ENCODE results near the gene RIIAD1.
"Not testable (repeated sequence)": the region's sequence is repeated elsewhere in the genome, so short reads cannot be mapped to it uniquely, and the experiment has no call there.

Gene RIIAD1

DNA sequence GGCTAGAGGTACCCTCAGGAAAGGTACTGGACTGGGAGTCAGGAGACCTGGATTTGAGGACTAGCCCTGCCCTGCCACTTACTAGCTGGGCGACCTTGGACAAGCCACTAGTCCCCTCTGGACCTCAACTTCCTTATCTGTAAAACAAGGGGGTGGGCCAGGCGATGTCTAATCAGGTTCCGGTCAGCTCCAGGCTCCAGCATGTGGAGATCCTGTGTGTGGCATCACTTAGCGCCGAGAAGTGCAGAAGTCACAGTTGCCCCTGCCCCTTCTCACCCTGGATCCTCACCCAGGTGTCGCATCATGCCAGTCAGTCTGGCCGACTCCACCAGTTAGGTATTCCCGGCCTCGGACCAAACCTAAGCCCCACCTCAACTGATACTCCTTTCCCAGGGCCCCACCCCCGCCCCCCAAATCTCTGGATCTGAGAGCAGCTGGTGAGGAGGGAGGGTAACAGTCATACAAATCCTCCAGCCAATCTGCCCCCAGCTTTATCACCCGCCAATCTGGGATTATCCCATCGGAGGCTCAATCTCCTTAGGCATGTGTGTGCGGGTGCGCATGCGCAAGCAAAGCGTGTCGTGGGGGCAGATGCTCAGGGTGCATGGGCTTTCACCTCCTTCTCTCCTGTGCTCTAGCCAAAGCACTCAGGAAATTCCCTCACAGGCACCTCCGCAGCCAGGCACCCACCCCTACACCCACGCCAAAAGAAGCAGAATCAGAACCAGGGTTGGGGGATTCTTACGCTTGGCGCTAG is 10.1 kb upstream of the RIIAD1 start:
- DNase-seq = no peak

DNA sequence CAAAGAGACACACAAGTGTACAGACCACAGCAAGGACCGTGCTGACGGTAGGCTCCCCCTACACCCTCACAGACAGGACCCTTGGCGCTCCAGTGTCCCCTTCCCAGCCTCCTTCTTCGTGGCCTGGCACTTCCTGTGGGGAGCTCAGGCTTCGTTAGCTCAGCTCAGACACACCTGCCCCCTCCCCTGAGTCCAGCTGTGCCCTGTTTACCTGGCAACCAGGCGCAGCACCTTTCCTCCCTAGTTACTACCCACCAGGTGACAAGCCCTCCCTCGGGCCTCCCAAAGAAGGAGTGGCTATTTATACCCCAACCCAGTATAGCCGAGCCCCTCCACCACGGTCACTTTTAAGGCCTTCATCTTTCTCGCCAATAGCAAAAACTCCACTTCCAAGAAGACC is 9.4 kb upstream of the RIIAD1 start:
- DNase-seq = no peak

DNA sequence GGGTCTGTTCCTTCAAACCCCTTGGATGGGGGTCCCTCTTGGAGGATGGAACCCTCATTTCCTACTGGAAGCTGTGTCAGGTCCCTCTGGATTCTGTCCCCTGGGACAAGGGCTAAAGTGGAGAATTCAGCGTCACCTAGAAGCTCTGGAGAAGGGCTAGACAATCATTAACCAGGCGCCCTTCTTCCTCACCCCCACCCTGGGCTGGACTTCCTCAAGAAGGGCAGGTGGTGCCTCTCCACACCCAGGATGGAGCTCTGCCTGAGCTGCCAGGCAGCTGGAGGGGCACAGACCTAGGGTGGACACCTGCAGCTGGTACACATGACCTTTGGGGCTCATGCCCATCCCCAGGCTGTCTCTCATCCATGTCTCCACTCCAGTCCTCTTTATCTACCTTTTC is 8.3 kb upstream of the RIIAD1 start:
- no peak for DNase-seq

DNA sequence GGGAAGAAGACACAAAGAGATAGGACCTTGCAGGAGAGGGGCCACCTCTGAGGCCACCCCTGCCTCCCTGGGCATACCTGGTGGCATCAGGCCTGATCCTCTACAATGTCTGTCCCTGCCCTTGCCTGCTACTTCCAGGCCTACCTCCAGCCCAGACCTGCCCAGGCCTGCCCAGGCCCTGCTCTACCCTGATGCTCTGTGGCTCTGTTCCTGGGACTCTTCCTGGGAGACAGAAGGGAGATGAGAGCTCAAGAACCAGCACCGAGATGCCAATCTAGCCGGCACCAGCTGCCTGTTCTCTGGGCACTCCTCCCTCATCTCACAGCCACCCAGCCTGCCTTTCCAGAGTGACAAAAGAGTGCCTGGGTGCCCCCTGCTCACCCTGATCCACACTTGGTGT is 7.4 kb upstream of the RIIAD1 start:
- no peak for DNase-seq

GRCh38 chr1:151714820-151715725 is 6.2 kb upstream of the RIIAD1 start:
- no peak for DNase-seq

- no peak for DNase-seq
Measured at GRCh38 chr1:151715726-151716404, 5.5 kb upstream of the RIIAD1 start.

GRCh38 chr1:151716405-151716762 is 4.9 kb upstream of the RIIAD1 start:
- no peak for DNase-seq

DNA sequence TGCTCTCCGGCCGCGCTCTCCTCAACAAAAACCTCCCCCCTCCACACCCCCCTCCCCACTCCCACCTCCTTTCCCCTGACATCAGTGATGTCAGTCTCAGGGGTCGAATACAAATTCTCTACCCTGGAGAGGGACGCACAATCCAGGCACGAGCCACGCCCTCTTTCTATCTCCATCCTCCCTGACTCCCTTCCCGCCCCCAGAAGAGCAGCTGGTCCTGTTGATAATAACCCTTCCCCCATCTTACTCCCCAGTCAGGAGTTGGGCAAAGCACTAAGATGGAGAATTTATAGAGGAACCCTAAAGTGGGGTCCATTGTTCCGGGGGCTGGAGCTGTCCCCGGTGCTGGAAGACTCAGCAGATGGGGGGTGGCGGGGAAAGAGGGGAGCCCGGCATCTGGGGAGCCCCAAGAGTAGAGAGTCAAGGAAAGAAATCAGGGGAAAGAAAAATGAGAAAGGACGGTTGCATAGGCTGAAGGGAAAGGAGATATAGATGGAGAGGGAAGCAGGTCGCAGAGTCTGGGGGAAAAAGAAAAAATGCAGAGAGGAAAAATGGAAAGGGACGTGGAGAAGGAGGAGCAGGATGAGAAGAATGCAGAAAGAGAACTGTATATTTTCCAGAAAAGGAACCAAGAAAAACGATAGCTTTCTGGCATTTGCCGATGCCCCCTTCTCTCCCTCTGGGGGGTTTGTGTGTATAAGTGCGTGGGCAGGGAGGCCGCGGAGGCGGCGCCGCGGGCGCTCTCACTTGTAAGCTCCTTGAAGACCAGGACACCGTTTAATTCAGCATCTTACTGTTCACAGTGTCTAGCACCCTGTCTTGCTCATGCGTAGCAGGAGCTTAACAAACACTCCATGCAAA is 4.3 kb upstream of the RIIAD1 start, which contains the start of gene CELF3:
TSS of gene CELF3 (minus strand) at position 33 of the 861 bp plus-strand sequence. CDS start 783 bp downstream, outside the sequence.
- no peak for DNase-seq

DNA sequence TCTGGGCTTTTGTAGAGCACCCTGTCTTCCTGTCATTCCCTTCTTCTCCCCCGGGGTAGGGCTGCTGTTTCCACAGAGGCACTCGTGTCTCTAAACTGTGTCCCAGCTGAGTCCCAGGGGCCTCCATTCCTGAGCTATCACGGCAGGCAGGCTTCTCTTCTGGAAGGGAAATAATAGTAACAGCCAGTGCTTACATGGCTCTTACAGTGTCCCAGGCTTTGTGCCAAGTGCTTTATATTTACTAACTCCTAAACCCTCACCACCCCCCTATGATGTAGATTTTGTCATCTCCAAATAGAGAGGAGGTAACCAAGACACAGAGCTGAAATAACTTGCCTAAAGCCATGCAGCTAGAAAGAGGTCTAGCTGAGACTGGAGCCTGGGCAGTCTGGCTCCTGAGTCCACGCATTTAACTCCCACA is 3.3 kb upstream of the RIIAD1 start:
- DNase-seq = no peak

DNA sequence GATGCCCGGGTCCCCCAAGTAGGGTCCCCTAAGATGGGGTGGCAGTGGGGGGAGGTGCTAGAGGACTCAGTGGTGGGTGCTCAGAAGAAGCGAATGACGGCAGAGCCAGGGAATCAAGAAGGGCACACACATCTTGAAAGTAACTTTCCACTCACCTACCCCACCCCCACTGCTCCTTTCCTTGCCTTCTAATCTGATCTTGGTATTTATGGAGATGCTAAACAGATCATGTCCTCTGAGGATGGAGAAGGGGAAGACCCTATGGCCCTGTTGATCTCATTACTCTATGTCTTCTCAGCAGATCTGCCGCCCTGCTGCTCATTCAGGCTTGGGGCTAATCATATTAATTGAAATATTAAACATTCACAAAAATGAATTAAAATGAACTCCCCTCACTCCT is 2.7 kb upstream of the RIIAD1 start:
- DNase-seq = no peak

DNA sequence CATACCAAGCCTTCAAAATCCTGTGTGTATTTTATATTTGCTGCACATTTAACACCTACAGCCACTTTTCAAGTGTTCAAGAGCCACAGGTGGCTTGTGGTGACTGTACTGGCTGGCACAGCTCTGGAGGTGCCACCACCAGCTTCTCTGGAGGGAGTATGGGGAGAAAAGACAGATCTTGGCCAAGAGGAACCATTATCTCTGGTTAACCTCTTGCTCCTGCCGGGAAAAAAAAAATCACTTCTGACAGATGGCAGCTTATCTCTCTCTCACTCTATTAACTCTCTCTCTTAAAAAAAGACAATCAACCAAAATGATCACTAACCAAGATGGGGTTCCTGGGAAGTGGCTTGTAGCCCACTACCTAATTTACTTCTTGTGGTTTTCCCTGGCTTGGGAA is 1.2 kb upstream of the RIIAD1 start:
- no peak for DNase-seq

GRCh38 chr1:151720554-151720953 is 768 bp upstream of the RIIAD1 start:
- DNase-seq = no peak

- DNase-seq = no peak
Measured at GRCh38 chr1:151721788-151722510, 627 bp downstream of the RIIAD1 start.

GRCh38 chr1:151723726-151724370 is 2.5 kb downstream of the RIIAD1 start:
- no peak for DNase-seq

GRCh38 chr1:151728151-151729054 is 7.1 kb downstream of the RIIAD1 start:
- no peak for DNase-seq

DNA sequence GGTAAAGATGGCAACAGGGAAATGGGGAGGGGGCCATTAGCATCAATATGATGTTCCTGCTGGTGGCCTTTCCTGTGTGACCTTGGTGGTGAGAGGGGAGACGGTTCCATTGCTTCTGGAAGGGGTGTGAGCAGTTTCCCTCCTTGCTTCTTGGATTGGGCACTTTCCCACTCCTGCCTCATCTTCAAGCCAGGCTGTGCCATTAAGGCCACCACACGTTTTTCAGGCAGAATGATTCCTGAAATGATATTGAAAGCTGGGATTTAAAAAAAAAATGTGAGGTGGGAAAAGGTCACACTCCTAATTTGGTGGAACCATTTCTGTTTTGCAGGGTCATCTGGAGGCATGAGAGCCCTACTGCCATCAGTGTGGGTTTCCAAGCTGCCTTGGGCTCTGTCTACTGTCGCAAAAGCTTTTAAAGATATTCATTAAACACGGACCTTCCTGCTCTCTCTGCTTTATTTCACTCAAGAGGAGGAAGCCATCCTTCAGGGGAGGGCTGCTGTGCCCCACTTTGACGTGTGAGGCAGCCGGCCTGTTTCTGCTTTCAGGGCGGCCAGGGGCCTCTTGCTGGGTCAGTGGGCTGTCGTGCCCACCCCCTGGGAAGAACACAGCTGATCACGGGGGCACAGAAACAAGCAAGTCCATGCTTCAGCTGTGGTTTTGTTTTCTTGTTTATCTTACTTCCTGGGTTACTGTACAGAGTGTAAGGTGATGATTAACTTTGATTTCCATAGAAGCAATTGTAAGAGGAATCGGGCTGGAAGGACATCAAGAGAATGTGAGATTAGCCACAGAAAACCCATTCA is 8.0 kb downstream of the RIIAD1 start:
- no peak for DNase-seq

- no peak for DNase-seq
Measured at GRCh38 chr1:151729966-151730291, 8.6 kb downstream of the RIIAD1 start.

- DNase-seq = no peak
Measured at GRCh38 chr1:151733126-151733525, 11.8 kb downstream of the RIIAD1 start.

DNA sequence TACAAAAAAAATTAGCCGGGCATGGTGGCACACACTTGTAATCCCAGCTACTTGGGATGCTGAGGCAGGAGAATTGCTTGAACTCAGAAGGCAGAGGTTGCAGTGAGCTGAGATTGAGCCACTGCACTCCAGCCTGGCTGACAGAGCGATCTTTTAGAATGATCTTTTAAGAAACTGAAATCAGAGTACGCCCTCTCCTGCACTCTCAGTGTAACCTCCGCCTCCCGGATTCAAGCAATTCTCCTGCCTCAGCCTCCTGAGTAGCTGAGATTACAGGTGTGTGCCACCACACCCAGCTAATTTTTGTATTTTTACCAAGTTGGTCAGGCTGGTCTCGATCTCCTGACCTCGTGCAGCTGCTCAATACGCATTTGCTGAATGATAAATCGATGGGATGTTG is 12.7 kb downstream of the RIIAD1 start:
- not testable (repeated sequence) for DNase-seq
